Measurements from ENCODE around the gene SDC1. TPM values are rescaled to one million over a fixed set of nuclear protein-coding genes. Genes with fewer than 3 reads are reported as not detected.
A peak's percentile ranks its signal among the peaks of the same experiment; 100 is the strongest.
"Not testable (repeated sequence)": the region's sequence is repeated elsewhere in the genome, so short reads cannot be mapped to it uniquely, and the experiment has no call there.

The SDC1 gene
- total and polyA plus RNA-seq, 2 experiments from 2014 or later, result 92.3 to 107 TPM

GRCh38 chr2:20241973-20242726 is 17.2 kb upstream of the SDC1 start:
- no peaks in the 10 kb centered on the region for H3K9me2 ChIP-seq (replicated peaks; ENCODE audit: insufficient read depth)
- H3K4me2 ChIP-seq, result no peak overlapping the region
- no peaks in the 10 kb centered on the region for H4K20me1 ChIP-seq (ENCODE audit: insufficient read depth, poor library complexity, severe bottlenecking)
- H3K9me3 ChIP-seq (ENCODE audit: low read depth), result no peaks in the 10 kb centered on the region
- H3K36me3 ChIP-seq (replicated peaks; ENCODE audit: insufficient read depth, low read depth), result no peaks in the 10 kb centered on the region
- WGBS (ENCODE audit: low lambda C conversion rate, missing lambda C conversion rate), result 85% methylated on average over 28 of the region's 43 CpGs
- H2AFZ ChIP-seq, result no peak overlapping the region
- no peaks in the 10 kb centered on the region for H3K4me1 ChIP-seq (ENCODE audit: insufficient read depth)
- H3K79me2 ChIP-seq, result no peaks in the 10 kb centered on the region
- H3K27ac ChIP-seq, result no peak overlapping the region
- H3K4me3 ChIP-seq, result no peak overlapping the region
- no peaks in the 10 kb centered on the region for H3K27me3 ChIP-seq
- DNase-seq (ENCODE audit: low spot score), result no peak
- TF ChIP-seq EZH2 (IDR thresholded peaks at IDR 0.05; ENCODE audit: borderline replicate concordance), result no peak
- TF ChIP-seq EZH2phosphoT487 (IDR thresholded peaks at IDR 0.05; ENCODE audit: low read depth, severe bottlenecking, unreplicated experiment), result no peak
- peak; percentile 31 for TF ChIP-seq CTCF (IDR thresholded peaks at IDR 0.05; ENCODE audit: poor library complexity)

GRCh38 chr2:20240291-20240690 is 15.4 kb upstream of the SDC1 start:
- H3K79me2 ChIP-seq; H3K36me3 ChIP-seq (replicated peaks; ENCODE audit: insufficient read depth, low read depth): not testable (repeated sequence)
- WGBS (ENCODE audit: low lambda C conversion rate, missing lambda C conversion rate), result 95% methylated on average over 6 of the region's 6 CpGs

GRCh38 chr2:20236496-20236895 is 11.6 kb upstream of the SDC1 start:
- H2AFZ ChIP-seq, result no peak overlapping the region
- no peak for TF ChIP-seq EZH2 (IDR thresholded peaks at IDR 0.05; ENCODE audit: borderline replicate concordance)
- no peak for TF ChIP-seq CTCF (IDR thresholded peaks at IDR 0.05; ENCODE audit: poor library complexity)
- no peak for TF ChIP-seq EZH2phosphoT487 (IDR thresholded peaks at IDR 0.05; ENCODE audit: low read depth, severe bottlenecking, unreplicated experiment)
- no peaks in the 10 kb centered on the region for H3K79me2 ChIP-seq
- H3K9me3 ChIP-seq (ENCODE audit: low read depth), result no peaks in the 10 kb centered on the region
- H3K36me3 ChIP-seq (replicated peaks; ENCODE audit: insufficient read depth, low read depth), result no peaks in the 10 kb centered on the region
- DNase-seq (ENCODE audit: low spot score), result no peak
- no peaks in the 10 kb centered on the region for H4K20me1 ChIP-seq (ENCODE audit: insufficient read depth, poor library complexity, severe bottlenecking)
- no peaks in the 10 kb centered on the region for H3K9me2 ChIP-seq (replicated peaks; ENCODE audit: insufficient read depth)
- no peaks in the 10 kb centered on the region for H3K4me1 ChIP-seq (ENCODE audit: insufficient read depth)
- no peak overlapping the region for H3K4me3 ChIP-seq
- H3K27ac ChIP-seq, result no peak overlapping the region
- no peak overlapping the region for H3K4me2 ChIP-seq
- no peaks in the 10 kb centered on the region for H3K27me3 ChIP-seq
- WGBS (ENCODE audit: low lambda C conversion rate, missing lambda C conversion rate), result 84% methylated on average over 5 of the region's 5 CpGs

More at GRCh38 chr2:20240291-20240690, 15.4 kb upstream of the SDC1 start:
- not testable (repeated sequence) for H3K27me3 ChIP-seq; H4K20me1 ChIP-seq (ENCODE audit: insufficient read depth, poor library complexity, severe bottlenecking); H3K9me2 ChIP-seq (replicated peaks; ENCODE audit: insufficient read depth); H3K4me3 ChIP-seq; H3K4me1 ChIP-seq (ENCODE audit: insufficient read depth); H3K27ac ChIP-seq; H3K9me3 ChIP-seq (ENCODE audit: low read depth); H2AFZ ChIP-seq; DNase-seq (ENCODE audit: low spot score); H3K4me2 ChIP-seq

DNA sequence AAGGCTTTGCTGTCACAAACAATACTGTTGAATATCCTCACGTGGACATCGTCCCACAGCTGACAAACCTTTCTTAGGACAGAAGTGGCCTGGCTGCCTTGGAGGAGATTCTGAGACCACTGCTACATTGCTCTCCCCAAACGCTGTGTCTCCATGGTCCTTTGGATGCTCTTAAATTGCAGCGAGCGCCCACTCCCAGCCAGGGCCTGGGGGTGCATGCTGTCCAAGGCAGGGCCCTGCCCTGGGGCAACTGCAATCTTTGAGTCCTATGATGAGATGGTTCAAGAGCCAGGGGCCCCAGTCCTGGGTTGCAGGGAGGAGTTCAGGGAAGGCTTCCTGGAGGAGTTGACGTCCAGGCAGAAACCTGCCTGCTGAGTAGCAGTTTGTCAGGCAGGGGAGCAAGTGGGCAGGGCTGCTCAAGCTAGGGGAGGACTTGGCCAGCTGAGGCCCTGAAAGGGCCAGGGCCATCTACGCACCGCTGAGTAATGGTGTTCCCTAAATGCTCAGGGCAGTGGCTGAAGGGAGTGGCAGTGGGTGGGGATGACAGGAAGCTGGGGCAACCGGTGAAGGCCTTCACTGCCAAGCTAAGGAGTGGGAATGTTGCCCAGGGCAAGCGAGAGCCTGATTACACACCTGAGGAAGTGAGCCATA is 10.8 kb upstream of the SDC1 start:
- H3K4me1 ChIP-seq (ENCODE audit: insufficient read depth), result no peaks in the 10 kb centered on the region
- no peaks in the 10 kb centered on the region for H3K9me2 ChIP-seq (replicated peaks; ENCODE audit: insufficient read depth)
- H3K4me3 ChIP-seq, result no peak overlapping the region
- H3K27ac ChIP-seq, result no peak overlapping the region
- H3K4me2 ChIP-seq, result no peak overlapping the region
- no peak for DNase-seq (ENCODE audit: low spot score)
- no peak overlapping the region for H2AFZ ChIP-seq
- H4K20me1 ChIP-seq (ENCODE audit: insufficient read depth, poor library complexity, severe bottlenecking), result no peaks in the 10 kb centered on the region
- H3K79me2 ChIP-seq, result no peaks in the 10 kb centered on the region
- 92% methylated on average over 10 of the region's 10 CpGs for WGBS (ENCODE audit: low lambda C conversion rate, missing lambda C conversion rate)
- no peaks in the 10 kb centered on the region for H3K9me3 ChIP-seq (ENCODE audit: low read depth)
- no peaks in the 10 kb centered on the region for H3K36me3 ChIP-seq (replicated peaks; ENCODE audit: insufficient read depth, low read depth)
- H3K27me3 ChIP-seq, result no peaks in the 10 kb centered on the region
- TF ChIP-seq EZH2phosphoT487 (IDR thresholded peaks at IDR 0.05; ENCODE audit: low read depth, severe bottlenecking, unreplicated experiment) (no peak), EZH2 (IDR thresholded peaks at IDR 0.05; ENCODE audit: borderline replicate concordance) (no peak), CTCF (IDR thresholded peaks at IDR 0.05; ENCODE audit: poor library complexity) (no peak)

DNA sequence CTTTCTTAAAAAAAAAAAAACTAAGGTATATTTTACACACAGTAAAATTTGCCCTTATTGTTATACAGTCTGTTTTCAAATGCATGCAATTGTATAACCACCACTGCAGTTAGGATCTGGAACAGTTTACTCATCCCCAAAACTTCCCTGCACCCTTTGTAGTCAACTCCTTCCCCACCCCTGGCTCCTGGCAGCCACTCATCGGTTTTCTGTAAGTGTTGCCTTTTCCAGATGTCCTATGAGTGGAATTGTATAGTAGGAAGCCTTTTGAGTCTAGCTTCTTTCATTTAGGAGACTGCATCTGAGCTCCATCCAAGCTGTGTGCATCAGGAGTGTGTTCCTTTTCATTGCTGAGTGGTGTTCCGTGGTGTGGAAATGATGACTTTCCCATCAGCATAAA is 9.7 kb upstream of the SDC1 start:
- H3K79me2 ChIP-seq; H3K4me1 ChIP-seq (ENCODE audit: insufficient read depth); H3K4me3 ChIP-seq; H3K36me3 ChIP-seq (replicated peaks; ENCODE audit: insufficient read depth, low read depth); H3K27ac ChIP-seq; H4K20me1 ChIP-seq (ENCODE audit: insufficient read depth, poor library complexity, severe bottlenecking); H3K4me2 ChIP-seq; H3K9me3 ChIP-seq (ENCODE audit: low read depth); H3K9me2 ChIP-seq (replicated peaks; ENCODE audit: insufficient read depth); H3K27me3 ChIP-seq; H2AFZ ChIP-seq; DNase-seq (ENCODE audit: low spot score): not testable (repeated sequence)
- 89% methylated on average over 2 of the region's 2 CpGs for WGBS (ENCODE audit: low lambda C conversion rate, missing lambda C conversion rate)
